GM23338 (cell line): ENCODE measurements around the gene PAIP2. TPM values are rescaled to one million over a fixed set of nuclear protein-coding genes. Genes with fewer than 3 reads are reported as not detected.

Experiments used
- ATAC-seq: fragments of 200-7000 bp; cut with Tn5 transposase; 3 replicates; pipeline ENCODE4 v1.9.1; 2020
- DNase-seq: peaks from one replicate; pipeline ENCODE4 v3.0.0-alpha.2; 2015; ENCODE audit warnings: low spot score
- H2AFZ ChIP-seq: fragments of 200-600 bp; sonication (generic); 2 replicates; pipeline ENCODE4 v1.8.0; 2016; ENCODE audit warnings: antibody characterized with exemption, mild to moderate bottlenecking, moderate library complexity
- H3F3A ChIP-seq: fragments of 200-600 bp; sonication (generic); replicated peaks from 2 replicates; pipeline ENCODE4 v1.8.0; 2017; ENCODE audit warnings: antibody characterized with exemption, mixed run types, low read depth
- H3K27ac ChIP-seq: fragments of 200-600 bp; sonication (generic); 2 replicates; pipeline ENCODE4 v1.6.1; 2016; ENCODE audit warnings: low read depth
- H3K27me3 ChIP-seq: fragments of 200-600 bp; sonication (generic); 2 replicates; pipeline ENCODE4 v1.8.0; 2016; ENCODE audit warnings: mild to moderate bottlenecking, mixed run types, moderate library complexity; ENCODE audit not compliant: insufficient read depth
- H3K36me3 ChIP-seq: fragments of 200-600 bp; sonication (generic); 2 replicates; pipeline ENCODE4 v1.8.0; 2016; ENCODE audit warnings: mild to moderate bottlenecking; ENCODE audit not compliant: insufficient read depth
- H3K4me1 ChIP-seq: fragments of 200-600 bp; sonication (generic); 2 replicates; pipeline ENCODE4 v1.8.0; 2016; ENCODE audit warnings: mild to moderate bottlenecking, moderate library complexity; ENCODE audit not compliant: insufficient read depth
- H3K4me2 ChIP-seq: fragments of 200-600 bp; sonication (generic); 2 replicates; pipeline ENCODE4 v1.7.1; 2017; ENCODE audit warnings: mixed run types
- H3K4me3 ChIP-seq: fragments of 200-600 bp; sonication (generic); 2 replicates; pipeline ENCODE4 v1.6.1; 2016; ENCODE audit warnings: mixed run types
- H3K79me2 ChIP-seq: fragments of 200-600 bp; sonication (generic); replicated peaks from 2 replicates; pipeline ENCODE4 v1.8.0; 2017; ENCODE audit warnings: mild to moderate bottlenecking; ENCODE audit not compliant: insufficient read depth
- H3K9me2 ChIP-seq: fragments of 200-600 bp; sonication (generic); 2 replicates; pipeline ENCODE4 v1.8.0; 2017; ENCODE audit not compliant: insufficient read depth
- H4K20me1 ChIP-seq: fragments of 200-600 bp; sonication (generic); replicated peaks from 2 replicates; pipeline ENCODE4 v1.8.0; 2017; ENCODE audit warnings: mild to moderate bottlenecking; ENCODE audit not compliant: insufficient read depth
- H3K27ac Mint-ChIP-seq: 2 replicates; pipeline ENCODE4 v1.8.0; 2020; ENCODE audit warnings: inconsistent platforms, mild to moderate bottlenecking, moderate library complexity, mixed read lengths
- H3K27me3 Mint-ChIP-seq: 3 replicates; pipeline ENCODE4 v1.8.0; 2022; ENCODE audit warnings: low read depth, mild to moderate bottlenecking, moderate library complexity, mixed read lengths, inconsistent platforms; ENCODE audit not compliant: insufficient read depth, poor library complexity
- H3K36me3 Mint-ChIP-seq: 3 replicates; pipeline ENCODE4 v1.8.0; 2021; ENCODE audit warnings: low read depth, mild to moderate bottlenecking, inconsistent platforms, moderate library complexity, mixed read lengths
- H3K4me1 Mint-ChIP-seq: 3 replicates; pipeline ENCODE4 v1.8.0; 2020; ENCODE audit warnings: mild to moderate bottlenecking, inconsistent platforms, mixed read lengths
- H3K4me3 Mint-ChIP-seq: 3 replicates; pipeline ENCODE4 v1.8.0; 2021; ENCODE audit warnings: moderate library complexity, mild to moderate bottlenecking, inconsistent platforms, mixed read lengths
- H3K9me3 Mint-ChIP-seq: 3 replicates; pipeline ENCODE4 v1.8.0; 2020; ENCODE audit warnings: moderate library complexity, mild to moderate bottlenecking, inconsistent platforms, mixed read lengths
- CREB1 ChIP-seq: fragments of 250-450 bp; sonication (Bioruptor Pico); IDR thresholded peaks from 2 replicates; pipeline ENCODE4 v1.5.0; 2020; ENCODE audit warnings: low read depth, mild to moderate bottlenecking, moderate library complexity
- CTCF ChIP-seq, 2 experiments: fragments of 200-600 bp in 1 of 2; sonication (generic) in 1 of 2; conservative IDR thresholded peaks; 2 replicates each; pipeline versions ENCODE4 v1.5.1 to v1.6.1; 2016 to 2017; ENCODE audit warnings: antibody characterized with exemption in 2 of 2, low read depth in 2 of 2, mild to moderate bottlenecking in 2 of 2, moderate library complexity in 1 of 2
- ETS1 ChIP-seq: IDR thresholded peaks from 2 replicates; pipeline ENCODE4 v1.6.1; 2016; ENCODE audit warnings: antibody characterized with exemption
- EZH2 ChIP-seq: fragments of 200-600 bp; sonication (generic); IDR thresholded peaks from one replicate; pipeline ENCODE4 v1.8.0; 2017; ENCODE audit warnings: antibody characterized with exemption, mild to moderate bottlenecking, low read depth; ENCODE audit not compliant: unreplicated experiment
- EZH2phosphoT487 ChIP-seq: fragments of 200-600 bp; sonication (generic); IDR thresholded peaks from one replicate; pipeline ENCODE4 v1.8.1; 2018; ENCODE audit warnings: antibody characterized with exemption; ENCODE audit not compliant: unreplicated experiment
- JUNB ChIP-seq: IDR thresholded peaks from one replicate; pipeline ENCODE4 v1.6.1; 2016; ENCODE audit warnings: antibody characterized with exemption; ENCODE audit not compliant: unreplicated experiment
- NANOG ChIP-seq: IDR thresholded peaks from 2 replicates; pipeline ENCODE4 v1.6.1; 2016; ENCODE audit warnings: antibody characterized with exemption, borderline replicate concordance
- POLR2AphosphoS5 ChIP-seq: IDR thresholded peaks from 2 replicates; pipeline ENCODE4 v1.6.1; 2016; ENCODE audit warnings: antibody characterized with exemption, low read depth
- REST ChIP-seq: IDR thresholded peaks from one replicate; pipeline ENCODE4 v1.6.1; 2018; ENCODE audit warnings: antibody characterized with exemption; ENCODE audit not compliant: unreplicated experiment
- STAT1 ChIP-seq: IDR thresholded peaks from one replicate; pipeline ENCODE4 v1.6.1; 2016; ENCODE audit warnings: antibody characterized with exemption; ENCODE audit not compliant: unreplicated experiment
- ZNF114 ChIP-seq: fragments of 250-450 bp; sonication (Bioruptor Pico); IDR thresholded peaks from 2 replicates; pipeline ENCODE4 v1.5.0; 2020; ENCODE audit warnings: mild to moderate bottlenecking, moderate library complexity
- ZNF331 ChIP-seq: fragments of 250-450 bp; sonication (Bioruptor Pico); IDR thresholded peaks from 2 replicates; pipeline ENCODE4 v1.5.0; 2020; ENCODE audit warnings: low read depth, mild to moderate bottlenecking, moderate library complexity
- ZNF462 ChIP-seq: fragments of 250-450 bp; sonication (Bioruptor Pico); IDR thresholded peaks from 2 replicates; pipeline ENCODE4 v1.5.0; 2020; ENCODE audit warnings: mild to moderate bottlenecking, moderate library complexity
- polyA plus RNA-seq: library from polyadenylated mRNA; unstranded; fragments of >200 nt; fragmentation: Nextera tagmentation; extraction: Ambion mirVana; gene quantifications from 2 replicates; pipeline ENCODE4 v1.2.1, GENCODE V29; 2016
- total RNA-seq: library from RNA; depleted of rRNA; stranded (reverse); fragments of >200 nt; shearing (Covaris generic); gene quantifications from 2 replicates; pipeline ENCODE4 v1.2.3, GENCODE V29; 2014

Gene PAIP2
- total and polyA plus RNA-seq, 2 experiments from 2014 or later: 132 to 277 TPM

GRCh38 chr5:139397921-139398320 is 56.3 kb downstream of the PAIP2 start:
- Histone ChIP-seq H3K27ac (no peak overlapping the region), H3K27me3 (peaks cover 34% of the 10 kb centered on the region), H3K36me3 (no peaks in the 10 kb centered on the region), H3K4me2 (no peak overlapping the region), H3K79me2 (no peaks in the 10 kb centered on the region), H2AFZ (no peak overlapping the region), H3K4me3 (no peak overlapping the region), H3F3A (peaks cover 23% of the 10 kb centered on the region), H3K4me1 (peaks cover 2% of the 10 kb centered on the region; the same call in 1 of the 2 replicates), H3K9me2 (no peaks in the 10 kb centered on the region), H4K20me1 (0 out of 2 replicates have a peak, but pooled peaks cover 2% of the 10 kb centered on the region)
- TF ChIP-seq CREB1 (no peak), NANOG (no peak), EZH2 (no peak), ZNF331 (CRISPR knock-in tag) (no peak), ZNF462 (CRISPR knock-in tag) (no peak), POLR2AphosphoS5 (no peak), ZNF114 (CRISPR knock-in tag) (no peak), CTCF (conservative IDR thresholded peaks at IDR 0.05; ENCODE audit: low read depth in 2 of 2) (no peak), ETS1 (no peak), STAT1 (no peak), REST (no peak), JUNB (no peak), EZH2phosphoT487 (no peak)
- Mint-ChIP-seq H3K27ac (no peak overlapping the region), H3K27me3 (peaks cover 29% of the 10 kb centered on the region), H3K9me3 (no peaks in the 10 kb centered on the region), H3K4me1 (peaks cover 16% of the 10 kb centered on the region), H3K36me3 (peaks cover 15% of the 10 kb centered on the region), H3K4me3 (no peak overlapping the region)
- no peak for ATAC-seq
- no peak for DNase-seq
